Progenitor cell of endocrine pancreas (in vitro differentiated cells): Measurements from ENCODE around the gene ACSM4. TPM values are rescaled to one million over a fixed set of nuclear protein-coding genes. Genes with fewer than 3 reads are reported as not detected.

ENCODE experiments used
- DNase-seq: peaks from one replicate; pipeline ENCODE4 v3.0.0; 2021; ENCODE audit warnings: low spot score; ENCODE audit not compliant: unreplicated experiment
- H3K27ac Mint-ChIP-seq: 2 replicates; pipeline ENCODE4 v1.8.0; 2021; ENCODE audit warnings: mild to moderate bottlenecking, moderate library complexity, mixed read lengths
- H3K27me3 Mint-ChIP-seq: 2 replicates; pipeline ENCODE4 v1.8.0; 2021; ENCODE audit warnings: mixed read lengths
- H3K36me3 Mint-ChIP-seq: 2 replicates; pipeline ENCODE4 v1.8.0; 2022; ENCODE audit warnings: mixed read lengths; ENCODE audit not compliant: insufficient read depth
- H3K4me1 Mint-ChIP-seq: 2 replicates; pipeline ENCODE4 v1.8.0; 2021; ENCODE audit warnings: low read depth, mixed read lengths
- H3K4me3 Mint-ChIP-seq: 2 replicates; pipeline ENCODE4 v1.8.0; 2021; ENCODE audit warnings: low read depth, mild to moderate bottlenecking, moderate library complexity, mixed read lengths
- H3K9me3 Mint-ChIP-seq: 2 replicates; pipeline ENCODE4 v1.8.0; 2021; ENCODE audit warnings: low read depth, mixed read lengths
- CTCF ChIP-seq: fragments of 200-600 bp; sonication (generic); IDR thresholded peaks from one replicate; pipeline ENCODE4 v1.5.0; 2021; ENCODE audit warnings: antibody characterized with exemption, mild to moderate bottlenecking; ENCODE audit not compliant: unreplicated experiment
- total RNA-seq: library from RNA; stranded (reverse); gene quantifications from 2 replicates; pipeline ENCODE4 v1.2.1, GENCODE V29; 2021

The ACSM4 gene
- total RNA-seq, 1 donor from 2014 or later = not detected

GRCh38 chr12:7375145-7375543 is 71.3 kb downstream of the ACSM4 start:
- no peak overlapping the region for H3K4me3 Mint-ChIP-seq
- no peaks in the 10 kb centered on the region for H3K36me3 Mint-ChIP-seq
- no peaks in the 10 kb centered on the region for H3K27me3 Mint-ChIP-seq
- H3K4me1 Mint-ChIP-seq = peaks cover 2% of the 10 kb centered on the region
- no peak overlapping the region for H3K27ac Mint-ChIP-seq
- H3K9me3 Mint-ChIP-seq = peaks cover 4% of the 10 kb centered on the region
- no peak for TF ChIP-seq CTCF
- DNase-seq = no peak

GRCh38 chr12:7376196-7376595 is 72.3 kb downstream of the ACSM4 start:
- H3K4me1 Mint-ChIP-seq = peaks cover 2% of the 10 kb centered on the region
- no peak for DNase-seq
- H3K27ac Mint-ChIP-seq = no peak overlapping the region
- H3K9me3 Mint-ChIP-seq = peaks cover 4% of the 10 kb centered on the region
- TF ChIP-seq CTCF = no peak
- H3K36me3 Mint-ChIP-seq = no peaks in the 10 kb centered on the region
- no peaks in the 10 kb centered on the region for H3K27me3 Mint-ChIP-seq
- H3K4me3 Mint-ChIP-seq = no peak overlapping the region

Other genes starting within 250 kb of the ACSM4 start
- 4.1 and 4.8 TPM in 2 replicates for gene C1S, start 243.4 kb upstream of the ACSM4 start, total RNA-seq
- gene C1R, start 211.6 kb upstream of the ACSM4 start, total RNA-seq = 10.2 and 10.3 TPM in 2 replicates
- gene C1RL, start 194.9 kb upstream of the ACSM4 start, total RNA-seq = 95.9 and 105 TPM in 2 replicates
- 5.8 and 7.6 TPM in 2 replicates for gene RBP5, start 175.2 kb upstream of the ACSM4 start, total RNA-seq
- gene CLSTN3, start 173.7 kb upstream of the ACSM4 start, total RNA-seq = 202 and 204 TPM in 2 replicates
- 62.3 and 65.4 TPM in 2 replicates for gene PEX5, start 114.4 kb upstream of the ACSM4 start, total RNA-seq
- gene CD163L1, start 140.1 kb downstream of the ACSM4 start, total RNA-seq = 1.1 TPM in 2 replicates
- 1.7 and 2.0 TPM in 2 replicates for gene CD163, start 199.7 kb downstream of the ACSM4 start, total RNA-seq